Type B pancreatic cell (in vitro differentiated cells): ENCODE results near the gene POLR3G. TPM values are rescaled to one million over a fixed set of nuclear protein-coding genes. Genes with fewer than 3 reads are reported as not detected.

ENCODE experiments used
- DNase-seq: peaks from one replicate; pipeline ENCODE4 v3.0.0; 2021; ENCODE audit warnings: mixed read lengths; ENCODE audit not compliant: unreplicated experiment; ENCODE audit errors: extremely low spot score
- H3K27ac Mint-ChIP-seq: 2 replicates; pipeline ENCODE4 v1.8.0; 2021; ENCODE audit warnings: mild to moderate bottlenecking, mixed read lengths
- H3K27me3 Mint-ChIP-seq: 2 replicates; pipeline ENCODE4 v1.8.0; 2021; ENCODE audit warnings: mixed read lengths
- H3K36me3 Mint-ChIP-seq: 2 replicates; pipeline ENCODE4 v1.8.0; 2021; ENCODE audit warnings: mixed read lengths
- H3K4me1 Mint-ChIP-seq: one replicate; pipeline ENCODE4 v1.8.0; 2021; ENCODE audit warnings: mixed read lengths; ENCODE audit not compliant: unreplicated experiment
- H3K4me3 Mint-ChIP-seq: 2 replicates; pipeline ENCODE4 v1.8.0; 2021; ENCODE audit warnings: mild to moderate bottlenecking, mixed read lengths
- H3K9me3 Mint-ChIP-seq: 2 replicates; pipeline ENCODE4 v1.8.0; 2021; ENCODE audit warnings: mixed read lengths
- CTCF ChIP-seq: fragments of 200-600 bp; sonication (generic); conservative IDR thresholded peaks from 2 replicates; pipeline ENCODE4 v1.5.0; 2021; ENCODE audit warnings: antibody characterized with exemption, mild to moderate bottlenecking
- total RNA-seq: library from RNA; stranded (reverse); gene quantifications from 2 replicates; pipeline ENCODE4 v1.2.1, GENCODE V29; 2021; ENCODE audit warnings: low replicate concordance

The POLR3G gene
- total RNA-seq, 1 donor from 2014 or later: 2.4 TPM

- peak overlapping the region; percentile 51 for H3K4me3 Mint-ChIP-seq
- H3K4me1 Mint-ChIP-seq: no peaks in the 10 kb centered on the region
- DNase-seq: no peak
- H3K9me3 Mint-ChIP-seq: no peaks in the 10 kb centered on the region
- no peaks in the 10 kb centered on the region for H3K27me3 Mint-ChIP-seq
- no peak for TF ChIP-seq CTCF
- no peak overlapping the region for H3K27ac Mint-ChIP-seq
- H3K36me3 Mint-ChIP-seq: no peaks in the 10 kb centered on the region
These were observed 28.9 kb downstream of the POLR3G start for GRCh38 chr5:90503596-90503995.

- H3K27me3 Mint-ChIP-seq: no peaks in the 10 kb centered on the region
- TF ChIP-seq CTCF: no peak
- no peak overlapping the region for H3K4me3 Mint-ChIP-seq
- no peak for DNase-seq
- H3K4me1 Mint-ChIP-seq: no peaks in the 10 kb centered on the region
- no peak overlapping the region for H3K27ac Mint-ChIP-seq
- H3K36me3 Mint-ChIP-seq: no peaks in the 10 kb centered on the region
- H3K9me3 Mint-ChIP-seq: no peaks in the 10 kb centered on the region
These were observed 30.1 kb downstream of the POLR3G start for GRCh38 chr5:90504743-90505142.

- no peaks in the 10 kb centered on the region for H3K4me1 Mint-ChIP-seq
- no peak overlapping the region for H3K4me3 Mint-ChIP-seq
- no peak for DNase-seq
- H3K27me3 Mint-ChIP-seq: no peaks in the 10 kb centered on the region
- H3K27ac Mint-ChIP-seq: no peak overlapping the region
- no peaks in the 10 kb centered on the region for H3K9me3 Mint-ChIP-seq
- TF ChIP-seq CTCF: no peak
- H3K36me3 Mint-ChIP-seq: no peaks in the 10 kb centered on the region
These were observed 31.6 kb downstream of the POLR3G start for GRCh38 chr5:90506221-90506620.

- H3K27me3 Mint-ChIP-seq: no peaks in the 10 kb centered on the region
- no peak overlapping the region for H3K27ac Mint-ChIP-seq
- no peaks in the 10 kb centered on the region for H3K36me3 Mint-ChIP-seq
- no peaks in the 10 kb centered on the region for H3K4me1 Mint-ChIP-seq
- no peaks in the 10 kb centered on the region for H3K9me3 Mint-ChIP-seq
- TF ChIP-seq CTCF: no peak
- no peak overlapping the region for H3K4me3 Mint-ChIP-seq
- no peak for DNase-seq
These were observed 35.8 kb downstream of the POLR3G start for GRCh38 chr5:90510438-90510837.

- H3K4me1 Mint-ChIP-seq: no peaks in the 10 kb centered on the region
- DNase-seq: no peak
- no peak for TF ChIP-seq CTCF
- no peaks in the 10 kb centered on the region for H3K9me3 Mint-ChIP-seq
- H3K27ac Mint-ChIP-seq: no peak overlapping the region
- H3K36me3 Mint-ChIP-seq: peaks cover 10% of the 10 kb centered on the region
- H3K4me3 Mint-ChIP-seq: no peak overlapping the region
- no peaks in the 10 kb centered on the region for H3K27me3 Mint-ChIP-seq
These were observed 39.9 kb downstream of the POLR3G start for GRCh38 chr5:90514520-90514919.

GRCh38 chr5:90518661-90519060 lies 44.0 kb downstream of the POLR3G start:
- H3K9me3 Mint-ChIP-seq: no peaks in the 10 kb centered on the region
- H3K36me3 Mint-ChIP-seq: peaks cover 35% of the 10 kb centered on the region
- TF ChIP-seq CTCF: no peak
- no peak overlapping the region for H3K4me3 Mint-ChIP-seq
- H3K27ac Mint-ChIP-seq: no peak overlapping the region
- no peaks in the 10 kb centered on the region for H3K4me1 Mint-ChIP-seq
- DNase-seq: no peak
- no peaks in the 10 kb centered on the region for H3K27me3 Mint-ChIP-seq
